ENCODE results near the gene BCL2L11. TPM values are rescaled to one million over a fixed set of nuclear protein-coding genes. Genes with fewer than 3 reads are reported as not detected.

BCL2L11 gene
- total and polyA plus RNA-seq, 2 donors (not counting 3 experiments of a cell fraction or from before 2014, with no cell fraction given) = 12.9 to 26.6 TPM

- no peaks in the 10 kb centered on the region for H3K79me2 ChIP-seq (ENCODE audit: control insufficient read depth, insufficient read depth, low read length)
- H3K4me2 ChIP-seq (ENCODE audit: insufficient read depth, low read length) = no peak overlapping the region
- no peak overlapping the region for H3K9ac ChIP-seq (replicated peaks; ENCODE audit: extremely low read depth, insufficient read depth, low read length)
- H3K27ac ChIP-seq (ENCODE audit: insufficient read depth, low read depth, low read length) = no peak overlapping the region
- no peak for FAIRE-seq
- dilution Hi-C loops (cut with MboI; ENCODE audit: extremely low pct_ligation_motif_present, low sequenced_read_pairs) = no loop called here
- DNase-seq (ENCODE audit: low read depth, low spot score) = no peak
- no TSS peak for BruUV-seq (replicated peaks)
- H3K36me3 ChIP-seq (ENCODE audit: control insufficient read depth in 2 of 2, extremely low read depth in 1 of 2, insufficient read depth in 2 of 2, low read length in 2 of 2) = no peaks in the 10 kb centered on the region
- no peak overlapping the region for H3K4me3 ChIP-seq (replicated peaks in 1 of 3; ENCODE audit: insufficient read depth in 1 of 3, low read depth in 1 of 3, low read length in 3 of 3)
- H2AFZ ChIP-seq (ENCODE audit: low read depth, low read length) = no peak overlapping the region
- TF ChIP-seq MYC (IDR thresholded peaks at IDR 0.05; ENCODE audit: low read depth, low read length) (no peak), FOS (IDR thresholded peaks at IDR 0.05; ENCODE audit: borderline replicate concordance, insufficient read depth, low read length) (no peak), EZH2 (IDR thresholded peaks at IDR 0.05; ENCODE audit: borderline replicate concordance, low read depth, low read length, severe bottlenecking) (no peak), GATA2 (IDR thresholded peaks at IDR 0.05; ENCODE audit: insufficient read depth, insufficient read length, low read depth, low read length) (no peak), CTCF (IDR thresholded peaks at IDR 0.05; ENCODE audit: extremely low read depth in 1 of 2, insufficient read depth in 1 of 2, low read depth in 1 of 2, low read length in 2 of 2) (no peak)
- H3K27me3 ChIP-seq (ENCODE audit: control insufficient read depth in 2 of 2, insufficient read depth in 2 of 2, low read length in 2 of 2) = peaks cover 16 to 34% of the 10 kb centered on the region in 2 experiments
- ChIA-PET CTCF (no interaction called here), POLR2A (no interaction called here)
- H4K20me1 ChIP-seq (replicated peaks; ENCODE audit: control insufficient read depth, extremely low read depth, insufficient read depth, low read length) = no peaks in the 10 kb centered on the region
- intact Hi-C loops (cut with micrococcal nuclease) = no loop called here
- H3K9me1 ChIP-seq (replicated peaks; ENCODE audit: control insufficient read depth, extremely low read depth, insufficient read depth, low read length) = no peaks in the 10 kb centered on the region
- no peaks in the 10 kb centered on the region for H3K4me1 ChIP-seq (ENCODE audit: control insufficient read depth, extremely low read depth, insufficient read depth, low read length)
- no peaks in the 10 kb centered on the region for H3K9me3 ChIP-seq (replicated peaks; ENCODE audit: control insufficient read depth, insufficient read depth, low read length)
Observed at GRCh38 chr2:111105926-111106325, 14.8 kb upstream of the BCL2L11 start.

- H3K27ac ChIP-seq (ENCODE audit: insufficient read depth, low read depth, low read length) = no peak overlapping the region
- H3K9me3 ChIP-seq (replicated peaks; ENCODE audit: control insufficient read depth, insufficient read depth, low read length) = no peaks in the 10 kb centered on the region
- intact Hi-C loops (cut with micrococcal nuclease) (no loop called here), dilution Hi-C loops (cut with MboI; ENCODE audit: extremely low pct_ligation_motif_present, low sequenced_read_pairs) (no loop called here)
- no peaks in the 10 kb centered on the region for H3K36me3 ChIP-seq (ENCODE audit: control insufficient read depth in 2 of 2, extremely low read depth in 1 of 2, insufficient read depth in 2 of 2, low read length in 2 of 2)
- CTCF ChIA-PET = no interaction called here
- no peak overlapping the region for H3K4me3 ChIP-seq (replicated peaks in 1 of 3; ENCODE audit: insufficient read depth in 1 of 3, low read depth in 1 of 3, low read length in 3 of 3)
- DNase-seq (ENCODE audit: low read depth, low spot score) (no peak), FAIRE-seq (no peak)
- TF ChIP-seq CTCF (IDR thresholded peaks at IDR 0.05; ENCODE audit: extremely low read depth in 1 of 2, insufficient read depth in 1 of 2, low read depth in 1 of 2, low read length in 2 of 2) = no peak
- TF ChIP-seq JUN (IDR thresholded peaks at IDR 0.05; ENCODE audit: borderline replicate concordance, insufficient read depth, insufficient read length, low read depth) = no peak
- no peak for TF ChIP-seq FOS (IDR thresholded peaks at IDR 0.05; ENCODE audit: borderline replicate concordance, insufficient read depth, low read length)
- no peak for TF ChIP-seq POLR2AphosphoS5 (IDR thresholded peaks at IDR 0.05; ENCODE audit: insufficient read depth, low read depth, low read length)
- no peak for TF ChIP-seq MAX (IDR thresholded peaks at IDR 0.05; ENCODE audit: insufficient read depth, insufficient read length)
- no peak for TF ChIP-seq POLR2A (IDR thresholded peaks at IDR 0.05; ENCODE audit: low read depth, low read length)
- TF ChIP-seq EZH2 (IDR thresholded peaks at IDR 0.05; ENCODE audit: borderline replicate concordance, low read depth, low read length, severe bottlenecking) = no peak
- TF ChIP-seq GATA2 (IDR thresholded peaks at IDR 0.05; ENCODE audit: insufficient read depth, insufficient read length, low read depth, low read length) = no peak
- no peak for TF ChIP-seq MYC (IDR thresholded peaks at IDR 0.05; ENCODE audit: low read depth, low read length)
- no peak overlapping the region for H2AFZ ChIP-seq (ENCODE audit: low read depth, low read length)
- no peak overlapping the region for H3K4me2 ChIP-seq (ENCODE audit: insufficient read depth, low read length)
- no peaks in the 10 kb centered on the region for H3K4me1 ChIP-seq (ENCODE audit: control insufficient read depth, extremely low read depth, insufficient read depth, low read length)
- BruUV-seq (replicated peaks) = no TSS peak
- H3K27me3 ChIP-seq (ENCODE audit: control insufficient read depth in 2 of 2, insufficient read depth in 2 of 2, low read length in 2 of 2) = peaks cover 16 to 39% of the 10 kb centered on the region in 2 experiments
- POLR2A ChIA-PET = no interaction called here
- no peaks in the 10 kb centered on the region for H4K20me1 ChIP-seq (replicated peaks; ENCODE audit: control insufficient read depth, extremely low read depth, insufficient read depth, low read length)
- no peak overlapping the region for H3K9ac ChIP-seq (replicated peaks; ENCODE audit: extremely low read depth, insufficient read depth, low read length)
- H3K9me1 ChIP-seq (replicated peaks; ENCODE audit: control insufficient read depth, extremely low read depth, insufficient read depth, low read length) = no peaks in the 10 kb centered on the region
- no peaks in the 10 kb centered on the region for H3K79me2 ChIP-seq (ENCODE audit: control insufficient read depth, insufficient read depth, low read length)
Observed at GRCh38 chr2:111106706-111107105, 14.0 kb upstream of the BCL2L11 start.
